ENCODE measurements around the gene NEGR1.
"Not testable (repeated sequence)": the region's sequence is repeated elsewhere in the genome, so short reads cannot be mapped to it uniquely, and the experiment has no call there.

The NEGR1 gene

DNA sequence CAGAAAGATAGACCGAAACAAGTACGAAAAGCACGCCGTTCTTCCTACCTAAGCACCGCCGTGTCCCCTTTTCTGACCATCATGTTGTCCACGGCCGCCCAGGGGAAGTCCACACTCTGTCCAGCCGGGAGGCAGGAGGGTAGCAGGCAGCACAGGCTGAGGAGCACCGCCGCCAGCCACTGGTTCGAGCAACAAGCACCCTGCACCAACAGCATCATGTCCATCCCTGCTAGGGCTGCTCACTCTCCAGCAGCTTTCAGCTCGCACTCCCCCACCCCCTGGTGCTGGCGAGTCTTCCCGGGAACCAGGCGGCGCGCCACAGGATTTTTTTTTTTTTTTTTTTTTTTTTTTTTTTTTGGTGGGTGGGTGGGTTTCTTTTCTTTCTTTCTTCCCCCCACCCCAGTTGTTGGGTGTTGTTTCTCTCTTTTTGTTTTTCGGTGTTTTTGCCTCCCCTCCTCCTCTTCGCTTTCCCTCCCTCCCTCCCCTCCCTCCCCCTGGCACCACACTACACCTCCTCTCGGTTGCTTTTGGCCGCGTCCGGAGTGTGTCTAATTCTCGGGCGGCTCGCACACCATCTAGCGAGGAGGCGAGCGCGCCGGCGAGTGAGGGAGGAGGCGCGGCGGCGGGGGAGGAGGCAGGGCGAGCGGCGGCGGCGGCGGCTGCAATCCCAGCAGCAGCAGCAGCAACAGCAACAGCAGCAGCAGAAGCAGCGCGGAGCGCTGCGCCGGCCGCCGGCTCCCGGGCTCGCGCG is at the start of gene NEGR1:
Gene NEGR1 (minus strand): TSS at position 269 of the 751 bp plus-strand sequence.
- in situ Hi-C loops (cut with MboI; ENCODE audit: low sequenced_read_pairs) = no loop called here

GRCh38 chr1:72326494-72326893 is 44.2 kb upstream of the NEGR1 start:
- in situ Hi-C loops (cut with MboI; ENCODE audit: low sequenced_read_pairs) = no loop called here

- in situ Hi-C loops (cut with MboI; ENCODE audit: low sequenced_read_pairs) = no loop called here
Measured at GRCh38 chr1:72324451-72324850, 42.1 kb upstream of the NEGR1 start.

DNA sequence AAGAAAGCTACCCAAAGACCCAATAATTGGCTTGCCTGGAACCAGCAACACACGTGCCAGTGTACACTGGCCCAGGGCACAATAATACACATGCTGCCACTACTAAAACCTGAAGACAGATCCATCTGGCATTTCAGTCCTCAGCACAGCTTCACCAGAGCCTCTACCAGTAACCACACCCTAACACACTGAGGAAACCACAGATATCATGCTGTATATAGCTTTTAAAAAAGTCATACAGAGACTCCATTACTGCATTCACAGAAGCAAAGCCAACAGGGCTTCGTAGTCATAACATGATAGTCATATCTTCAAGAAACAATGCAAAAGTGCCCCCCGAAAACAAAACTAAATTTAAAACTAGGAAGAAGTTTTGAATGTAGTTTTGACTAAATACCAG is 40.6 kb upstream of the NEGR1 start:
- in situ Hi-C loops (cut with MboI; ENCODE audit: low sequenced_read_pairs) = no loop called here

DNA sequence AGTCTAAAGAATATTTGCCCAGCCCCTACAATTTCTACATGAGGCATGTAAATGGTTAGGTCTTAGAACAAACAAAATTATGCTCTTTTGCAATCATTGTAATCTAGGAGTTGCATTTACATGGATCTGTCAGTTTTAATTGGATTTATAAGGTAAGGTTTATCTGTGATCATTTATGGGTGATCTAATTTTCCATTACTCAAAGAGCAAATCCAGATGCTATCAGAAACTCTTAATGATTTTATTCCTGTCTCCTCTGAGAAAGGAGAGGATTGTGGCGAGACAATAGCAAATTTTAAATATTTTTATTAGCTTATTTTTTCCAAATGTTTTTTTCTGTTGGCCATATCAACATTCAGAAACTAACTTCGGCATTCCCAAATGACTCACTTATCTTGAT is 14.2 kb upstream of the NEGR1 start:
- in situ Hi-C loops (cut with MboI; ENCODE audit: low sequenced_read_pairs) = no loop called here

DNA sequence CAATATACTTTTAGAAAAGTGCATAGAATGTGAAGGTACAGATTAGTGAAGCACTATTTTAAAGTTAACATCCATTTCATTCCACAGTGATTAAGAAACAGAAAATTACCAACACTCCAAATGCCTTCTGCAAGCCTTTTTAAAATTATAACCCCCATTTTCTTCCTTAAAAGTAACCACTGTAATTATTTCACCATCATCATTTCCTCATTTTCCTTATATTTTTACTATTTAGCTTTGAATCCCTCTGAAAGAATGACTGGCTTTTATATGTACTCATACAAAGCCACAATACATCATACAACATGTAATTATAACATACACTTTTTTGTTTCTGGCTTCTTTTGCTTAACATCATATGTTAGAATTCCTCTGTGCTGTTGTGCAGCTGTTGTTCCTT is 6.5 kb upstream of the NEGR1 start:
- in situ Hi-C loops (cut with MboI; ENCODE audit: low sequenced_read_pairs) = no loop called here

DNA sequence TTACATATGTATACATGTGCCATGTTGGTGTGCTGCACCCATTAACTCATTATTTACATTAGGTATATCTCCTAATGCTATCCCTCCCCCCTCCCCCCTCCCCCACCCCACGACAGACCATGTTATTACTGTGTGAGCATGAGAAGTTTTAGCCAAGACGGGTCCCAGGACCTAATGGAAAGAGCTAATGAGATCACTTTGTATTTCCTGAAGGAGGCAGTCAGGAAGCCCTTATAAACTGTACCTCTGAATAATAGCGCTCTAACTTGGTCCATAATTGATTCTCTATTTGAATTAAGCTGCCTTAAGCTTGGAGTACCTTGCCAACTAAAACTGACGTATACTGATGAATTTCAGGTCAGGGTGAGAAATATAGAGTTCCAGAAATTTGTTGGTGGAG is 4.1 kb upstream of the NEGR1 start:
- in situ Hi-C loops (cut with MboI; ENCODE audit: low sequenced_read_pairs) = no loop called here

DNA sequence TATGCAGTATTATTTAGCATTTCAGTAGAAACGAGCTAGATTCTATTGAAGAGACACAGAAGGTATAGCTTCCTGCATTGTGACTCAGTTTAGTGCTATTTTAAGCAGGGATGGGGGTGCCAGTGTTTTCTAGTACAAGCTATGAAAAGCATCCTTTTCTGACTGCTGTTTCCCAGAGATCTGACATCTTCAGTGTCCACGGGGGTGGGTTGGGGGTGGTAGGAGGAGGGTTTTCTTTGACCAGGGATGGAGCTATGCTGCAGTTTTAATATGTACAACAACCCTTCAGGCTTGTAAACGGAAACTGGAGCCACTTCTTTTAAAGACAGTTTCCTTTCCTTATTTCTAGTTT is 2.7 kb upstream of the NEGR1 start:
- in situ Hi-C loops (cut with MboI; ENCODE audit: low sequenced_read_pairs) = no loop called here

- in situ Hi-C loops (cut with MboI; ENCODE audit: low sequenced_read_pairs) = no loop called here
Measured at GRCh38 chr1:72284348-72285073, 2.2 kb upstream of the NEGR1 start.

GRCh38 chr1:72284084-72284347 is 1.7 kb upstream of the NEGR1 start:
- in situ Hi-C loops (cut with MboI; ENCODE audit: low sequenced_read_pairs) = no loop called here

DNA sequence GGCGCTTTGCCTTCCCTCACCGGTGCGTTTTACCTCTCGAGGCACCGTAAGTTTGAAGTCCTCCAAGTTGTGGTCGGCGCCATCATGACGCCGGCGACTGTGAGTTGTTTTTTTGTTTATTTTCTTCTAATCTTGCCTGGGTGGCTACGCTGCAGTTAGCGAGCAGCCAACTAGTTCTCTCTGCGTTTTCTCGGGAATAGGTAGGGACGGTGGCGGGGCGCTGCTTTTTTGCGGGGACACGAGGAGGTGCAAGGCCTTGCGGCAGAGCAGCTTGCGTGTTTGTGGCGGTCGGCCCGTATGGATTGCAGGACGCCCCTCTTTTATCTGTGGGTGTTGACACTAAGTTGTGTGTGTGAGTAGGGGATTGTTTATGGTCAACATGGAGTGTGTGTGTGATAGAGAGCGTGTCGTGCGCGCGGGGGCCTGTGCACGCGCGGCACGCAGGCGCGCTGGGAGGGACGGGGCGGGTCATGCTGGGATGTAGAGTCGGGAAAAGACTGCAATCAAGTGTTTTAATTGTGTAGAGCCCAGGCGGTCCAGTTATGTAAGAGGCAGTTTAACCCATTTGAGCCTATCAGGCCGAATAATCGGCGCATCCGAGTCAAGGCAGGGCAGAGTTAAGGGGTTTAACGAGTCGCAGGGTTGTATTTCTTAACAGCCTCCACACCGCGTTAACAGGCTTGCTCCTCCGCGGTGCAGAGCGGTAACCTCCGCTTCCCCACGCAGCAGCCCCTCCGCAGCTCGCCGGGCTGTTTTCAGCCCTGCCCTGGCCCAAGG is 1.2 kb upstream of the NEGR1 start:
- in situ Hi-C loops (cut with MboI; ENCODE audit: low sequenced_read_pairs) = no loop called here

GRCh38 chr1:72283022-72283306 is 625 bp upstream of the NEGR1 start:
- in situ Hi-C loops (cut with MboI; ENCODE audit: low sequenced_read_pairs) = no loop called here

DNA sequence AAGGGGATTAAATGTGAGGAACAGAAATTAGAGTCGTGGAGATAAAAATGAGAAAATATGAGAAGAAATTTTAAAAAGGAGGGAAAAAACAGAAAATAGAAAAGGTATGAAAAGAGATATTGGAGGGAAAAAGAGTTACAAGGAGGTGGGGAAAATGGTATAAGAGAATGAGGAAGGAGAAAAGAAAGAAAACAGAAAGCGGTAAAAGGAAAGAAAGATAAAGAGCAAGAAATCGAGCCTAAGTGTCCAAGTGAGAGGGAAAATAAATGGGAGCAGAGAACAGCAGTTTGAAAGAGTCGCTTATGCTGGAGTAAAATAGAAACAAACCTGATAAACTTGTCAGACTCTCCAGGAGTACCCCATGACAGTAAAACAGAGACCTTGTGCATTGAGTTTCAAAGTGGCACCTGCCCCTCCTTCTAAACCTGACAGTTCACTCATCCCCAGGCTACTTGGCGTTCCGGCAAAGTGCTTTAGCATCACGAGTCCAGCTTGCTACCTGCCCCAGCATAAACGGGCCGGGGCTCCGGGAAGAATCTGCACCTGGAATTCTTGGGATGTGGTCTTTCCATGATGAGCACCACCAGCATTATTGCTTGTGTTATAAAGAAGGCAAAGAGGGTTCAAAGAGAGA is 585 bp downstream of the NEGR1 start:
- in situ Hi-C loops (cut with MboI; ENCODE audit: low sequenced_read_pairs) = no loop called here

- in situ Hi-C loops (cut with MboI; ENCODE audit: low sequenced_read_pairs) = no loop called here
Measured at GRCh38 chr1:72281144-72281543, 1.2 kb downstream of the NEGR1 start.

DNA sequence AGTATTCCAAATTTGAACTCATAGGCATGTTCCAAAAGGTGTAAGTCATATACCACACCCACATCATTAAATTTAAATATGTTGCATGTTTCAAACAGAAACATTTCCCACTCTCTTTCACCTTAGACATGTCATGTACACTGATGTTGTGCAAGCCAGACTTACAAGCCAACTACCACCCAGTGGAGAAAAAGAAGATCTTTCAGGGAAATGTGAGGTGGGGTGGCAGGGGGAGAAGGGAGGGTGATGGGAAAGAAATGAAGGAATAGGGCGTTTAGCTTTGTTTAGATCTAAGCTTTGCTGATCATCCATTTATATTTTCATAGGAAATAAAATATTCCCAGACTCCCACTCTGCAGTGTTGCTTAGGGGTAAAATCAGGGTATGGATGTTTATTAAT is 1.6 kb downstream of the NEGR1 start:
- in situ Hi-C loops (cut with MboI; ENCODE audit: low sequenced_read_pairs) = no loop called here

DNA sequence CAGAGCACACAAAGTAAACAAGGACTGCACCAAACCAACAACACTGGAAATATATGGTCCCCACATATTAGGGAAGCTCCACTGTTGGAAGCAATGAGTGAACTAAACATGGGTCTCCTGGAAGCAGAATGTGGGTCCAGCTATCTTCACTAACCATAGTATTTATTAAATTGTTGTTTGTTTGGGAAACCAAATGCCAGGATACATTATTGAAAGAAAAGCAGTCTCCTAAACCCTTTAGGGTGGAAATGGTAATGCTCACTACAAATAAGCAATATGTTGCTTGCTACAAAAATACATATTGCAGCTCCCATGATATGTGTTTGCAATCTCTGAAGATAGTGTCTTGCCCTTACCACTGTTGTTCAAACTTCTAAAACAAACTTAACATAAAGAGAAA is 2.2 kb downstream of the NEGR1 start:
- in situ Hi-C loops (cut with MboI; ENCODE audit: low sequenced_read_pairs) = no loop called here

DNA sequence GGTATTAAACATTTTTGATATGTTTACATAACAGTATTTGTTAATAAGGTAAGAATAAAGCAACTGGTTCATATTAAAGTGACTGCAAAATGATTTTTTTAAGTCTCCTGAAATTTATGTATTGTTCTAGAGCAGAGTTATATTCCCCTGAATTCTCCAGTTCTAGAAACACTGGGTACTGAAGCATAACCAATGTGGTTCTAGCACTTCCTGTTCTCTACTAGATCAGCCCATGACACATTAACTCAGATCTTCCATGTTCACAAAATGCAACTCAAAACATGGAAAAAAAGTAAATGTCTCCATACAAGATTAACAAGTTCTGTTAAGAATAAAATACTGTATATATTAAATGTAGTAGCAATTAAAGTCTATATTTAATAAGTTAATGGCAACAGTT is 3.9 kb downstream of the NEGR1 start:
- in situ Hi-C loops (cut with MboI; ENCODE audit: low sequenced_read_pairs) = no loop called here

DNA sequence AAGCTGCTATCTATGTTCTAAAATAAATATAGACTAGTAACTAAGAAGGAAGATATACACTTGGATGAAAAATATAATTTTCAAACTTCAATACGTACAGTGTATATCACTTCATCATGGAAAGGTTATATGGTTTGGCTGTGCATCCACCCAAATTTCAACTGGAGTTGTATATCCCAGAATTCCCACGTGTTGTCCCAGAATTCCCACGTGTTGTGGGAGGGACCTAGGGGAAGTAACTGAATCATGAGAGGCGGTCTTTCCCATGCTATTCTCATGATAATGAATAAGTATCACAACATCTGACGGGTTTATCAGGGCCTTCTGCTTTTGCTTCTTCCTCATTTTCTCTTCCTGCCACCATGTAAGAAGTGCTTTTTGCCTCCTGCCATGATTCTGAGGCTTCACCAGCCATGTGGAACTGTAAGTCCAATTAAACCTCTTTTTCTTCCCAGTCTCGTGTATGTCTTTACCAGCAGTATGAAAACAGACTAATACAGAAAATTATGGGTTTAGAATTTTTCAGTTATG is 10.7 kb downstream of the NEGR1 start:
- in situ Hi-C loops (cut with MboI; ENCODE audit: low sequenced_read_pairs) = no loop called here

DNA sequence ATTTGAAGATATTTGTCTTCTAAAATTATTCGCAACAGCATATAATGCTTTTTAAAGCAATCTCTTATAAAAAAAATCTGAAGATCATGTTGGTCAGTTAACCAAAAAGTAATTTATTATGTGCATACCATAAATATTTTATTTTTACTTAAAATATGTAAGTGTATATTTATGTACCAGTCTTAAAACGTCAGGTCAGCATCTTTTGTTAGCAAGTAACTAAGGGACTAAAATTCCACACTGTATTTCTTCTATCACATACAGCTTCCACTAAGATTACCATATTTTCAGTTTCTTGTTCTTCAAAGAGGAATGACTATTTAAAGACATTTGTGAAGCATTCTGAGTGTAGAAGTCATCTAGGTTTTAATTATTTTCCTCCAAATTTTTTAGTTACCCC is 19.6 kb downstream of the NEGR1 start:
- in situ Hi-C loops (cut with MboI; ENCODE audit: low sequenced_read_pairs) = no loop called here

DNA sequence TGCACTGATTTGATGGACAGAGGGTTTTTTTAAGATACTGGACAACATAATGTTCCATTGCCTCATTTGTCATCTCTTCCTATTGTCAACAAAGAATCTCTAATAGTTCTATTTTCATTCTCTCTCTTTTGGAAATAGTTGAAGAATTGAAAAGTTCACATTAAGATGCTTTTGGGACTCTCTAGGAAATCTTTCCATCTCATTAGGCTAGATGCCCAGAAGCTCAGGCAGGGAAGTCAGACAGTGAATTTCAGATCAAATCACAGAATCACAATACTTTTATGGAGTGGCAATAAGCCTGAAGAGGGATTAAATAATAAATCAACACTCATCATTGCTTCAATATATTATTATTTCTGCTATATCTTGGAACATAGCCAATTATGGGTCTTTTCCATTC is 29.2 kb downstream of the NEGR1 start:
- in situ Hi-C loops (cut with MboI; ENCODE audit: low sequenced_read_pairs) = no loop called here

DNA sequence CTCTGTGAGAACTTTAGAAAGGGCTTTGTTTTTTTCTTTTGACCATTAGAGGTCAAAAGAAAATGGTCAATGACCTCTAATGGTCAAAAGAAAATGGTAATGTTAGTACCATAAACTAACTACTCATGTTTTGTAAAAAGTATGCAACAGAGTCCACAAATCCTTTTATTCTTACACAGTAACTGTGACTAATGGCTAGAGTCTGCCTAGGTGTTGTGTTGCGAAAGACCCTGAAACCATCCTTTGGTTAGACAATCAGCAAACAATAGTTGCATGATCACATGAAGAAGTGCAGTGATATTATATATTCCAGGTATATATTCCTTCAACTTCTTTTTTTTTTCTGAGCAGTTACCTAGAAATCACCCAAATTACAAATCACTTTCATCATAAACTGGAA is 40.9 kb downstream of the NEGR1 start:
- in situ Hi-C loops (cut with MboI; ENCODE audit: low sequenced_read_pairs) = no loop called here

DNA sequence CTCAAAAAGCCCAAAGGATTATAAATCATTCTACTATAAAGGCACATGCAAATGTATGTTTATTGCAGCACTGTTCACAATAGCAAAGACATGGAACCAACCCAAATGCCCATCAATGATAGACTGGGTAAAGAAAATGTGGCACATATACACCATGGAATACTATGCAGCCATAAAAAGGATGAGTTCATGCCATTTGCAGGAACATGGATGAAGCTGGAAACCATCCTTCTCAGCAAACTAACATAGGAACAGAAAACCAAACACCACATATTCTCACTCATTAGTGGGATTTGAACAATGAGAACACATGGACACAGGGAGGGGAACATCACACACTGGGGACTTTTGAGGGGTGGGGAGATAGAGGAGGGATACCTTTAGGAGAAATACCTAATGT is 46.4 kb downstream of the NEGR1 start:
- in situ Hi-C loops (cut with MboI; ENCODE audit: low sequenced_read_pairs) = not testable (repeated sequence)

All from HL-60/S4 treated with phorbol 12-myristate 13-acetate at 8.2 ng/mL for 4 days and 3 days (cell line).